NB4 (cell line): ENCODE results near the gene METTL27.

Source experiments
- CTCF ChIP-seq: IDR thresholded peaks from one replicate; pipeline ENCODE4 v1.5.1; 2012; ENCODE audit warnings: low read depth, low read length
- MYC ChIP-seq: IDR thresholded peaks from 2 replicates; pipeline ENCODE4 v1.6.1; 2011; ENCODE audit warnings: low read depth, low read length

DNA sequence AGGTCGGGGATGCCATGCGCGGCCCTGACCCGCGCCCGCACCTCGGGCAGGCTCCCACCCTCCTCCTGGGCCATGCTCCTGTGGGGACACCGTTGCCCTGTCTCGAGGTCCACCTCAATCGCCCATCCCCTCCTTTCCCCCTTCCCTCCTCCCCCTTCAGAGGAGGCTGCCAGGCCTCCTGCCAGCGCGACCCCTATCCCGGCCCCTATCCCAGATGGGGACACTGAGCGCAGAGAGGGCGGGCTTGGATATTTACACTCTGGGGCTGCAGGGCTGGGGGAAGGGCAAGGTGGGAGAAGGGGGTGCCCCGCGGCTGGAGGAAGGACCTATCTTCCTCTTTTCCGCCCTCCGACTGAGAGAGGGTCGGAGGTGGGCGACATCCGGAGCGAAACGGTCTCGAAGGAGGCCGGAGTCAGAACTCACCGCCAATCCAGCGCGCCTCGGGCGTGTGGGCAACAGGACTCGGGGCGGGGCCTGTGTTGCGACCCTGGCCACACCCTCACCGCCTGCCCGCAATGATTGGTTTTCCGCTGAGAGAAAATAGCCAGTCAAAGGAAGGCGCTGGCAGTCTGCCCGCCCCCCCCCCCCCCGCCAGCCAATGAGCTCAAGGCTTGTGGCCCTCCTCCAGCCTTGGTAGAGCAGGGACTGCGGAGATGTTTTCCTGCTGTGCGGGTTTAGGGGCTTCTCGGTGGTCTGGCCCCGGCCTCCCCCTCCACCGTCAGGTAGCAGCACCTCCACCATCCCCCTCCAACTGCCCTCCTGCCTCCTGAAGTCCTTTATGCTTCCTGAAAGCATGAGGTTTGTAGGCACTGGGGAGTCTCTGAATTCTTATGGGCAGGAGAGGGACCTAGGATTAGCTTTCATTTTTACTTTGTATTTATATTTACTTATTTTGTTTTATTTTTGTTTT is at the start of gene METTL27:
- TF ChIP-seq MYC (0 out of 2 replicates have a peak, but pooled peaks have one; percentile 42), CTCF (no peak)
